ENCODE measurements around the gene DXO.
"Not testable (repeated sequence)": the region's sequence is repeated elsewhere in the genome, so short reads cannot be mapped to it uniquely, and the experiment has no call there.

The DXO gene

GRCh38 chr6:31971993-31972708 is at the start of gene DXO:
Gene DXO (minus strand): TSS chr6:31972138. CDS start chr6:31971675, 463 bp downstream.
- peak; percentile 95 for DNase-seq

- not testable (repeated sequence) for DNase-seq
Measured at GRCh38 chr6:32014547-32014946, 42.6 kb upstream of the DXO start, which contains the start of gene C4B. Gene C4B (plus strand): TSS chr6:32014795. CDS start chr6:32014846, 51 bp downstream.

GRCh38 chr6:32013738-32014137 is 41.8 kb upstream of the DXO start:
- DNase-seq, result not testable (repeated sequence)

GRCh38 chr6:32012941-32013617 is 41.1 kb upstream of the DXO start:
- DNase-seq, result not testable (repeated sequence)

GRCh38 chr6:32010856-32011530 is 39.1 kb upstream of the DXO start:
- not testable (repeated sequence) for DNase-seq

- DNase-seq, result not testable (repeated sequence)
Measured at GRCh38 chr6:32009537-32009936, 37.6 kb upstream of the DXO start.

- not testable (repeated sequence) for DNase-seq
Measured at GRCh38 chr6:32008616-32009015, 36.7 kb upstream of the DXO start.

- DNase-seq, result not testable (repeated sequence)
Measured at GRCh38 chr6:32008037-32008436, 36.1 kb upstream of the DXO start.

- DNase-seq, result not testable (repeated sequence)
Measured at GRCh38 chr6:32007086-32007485, 35.1 kb upstream of the DXO start.

GRCh38 chr6:32005991-32006529 is 34.1 kb upstream of the DXO start:
- DNase-seq, result not testable (repeated sequence)

- not testable (repeated sequence) for DNase-seq
Measured at GRCh38 chr6:32005538-32005880, 33.6 kb upstream of the DXO start.

- not testable (repeated sequence) for DNase-seq
Measured at GRCh38 chr6:32004864-32005537, 33.1 kb upstream of the DXO start.

- DNase-seq, result not testable (repeated sequence)
Measured at GRCh38 chr6:32004393-32004792, 32.5 kb upstream of the DXO start.

- DNase-seq, result not testable (repeated sequence)
Measured at GRCh38 chr6:32003301-32003700, 31.4 kb upstream of the DXO start.

GRCh38 chr6:32002546-32003268 is 30.8 kb upstream of the DXO start:
- not testable (repeated sequence) for DNase-seq

- not testable (repeated sequence) for DNase-seq
Measured at GRCh38 chr6:31996385-31996784, 24.4 kb upstream of the DXO start.

GRCh38 chr6:31994421-31994820 is 22.5 kb upstream of the DXO start:
- not testable (repeated sequence) for DNase-seq

- not testable (repeated sequence) for DNase-seq
Measured at GRCh38 chr6:31989363-31989762, 17.4 kb upstream of the DXO start.

- DNase-seq, result not testable (repeated sequence)
Measured at GRCh38 chr6:31981744-31982143, 9.8 kb upstream of the DXO start, which contains the start of gene C4A. Gene C4A (plus strand): TSS chr6:31982057. CDS start chr6:31982108, 51 bp downstream.

- not testable (repeated sequence) for DNase-seq
Measured at GRCh38 chr6:31980998-31981397, 9.1 kb upstream of the DXO start.

- not testable (repeated sequence) for DNase-seq
Measured at GRCh38 chr6:31980195-31980876, 8.4 kb upstream of the DXO start.
